SU-DHL-6 (cell line): ENCODE results near the gene MIEF1.
A peak's percentile ranks its signal among the peaks of the same experiment; 100 is the strongest.

Experiments
- H2AFZ ChIP-seq: fragments of 200-600 bp; sonication (generic); 2 replicates; pipeline ENCODE4 v1.6.1; 2014; ENCODE audit warnings: low read depth, mild to moderate bottlenecking, moderate library complexity, mixed read lengths, antibody characterized with exemption, low read length; ENCODE audit not compliant: severe bottlenecking
- H3F3A ChIP-seq: fragments of 200-600 bp; shearing (Covaris generic); 2 replicates; pipeline ENCODE4 v1.6.0; 2016; ENCODE audit warnings: antibody characterized with exemption, mild to moderate bottlenecking; ENCODE audit not compliant: insufficient read depth
- H3K27ac ChIP-seq: fragments of 200-600 bp; sonication (generic); 2 replicates; pipeline ENCODE4 v1.5.1; 2016; ENCODE audit warnings: low read depth, mild to moderate bottlenecking, low read length, moderate library complexity, mixed read lengths
- H3K27me3 ChIP-seq: fragments of 200-600 bp; sonication (generic), shearing (Covaris generic); 2 replicates; pipeline ENCODE4 v1.6.0; 2014; ENCODE audit warnings: mild to moderate bottlenecking, low read length
- H3K36me3 ChIP-seq: fragments of 200-600 bp; sonication (generic); 2 replicates; pipeline ENCODE4 v1.6.1; 2014; ENCODE audit warnings: mild to moderate bottlenecking, low read length, mixed read lengths
- H3K4me2 ChIP-seq: fragments of 300-600, 200-600 bp; shearing (Covaris generic), sonication (generic); 2 replicates; pipeline ENCODE4 v1.6.0; 2014; ENCODE audit warnings: low read length, low read depth, mild to moderate bottlenecking; ENCODE audit not compliant: poor library complexity, severe bottlenecking
- H3K4me3 ChIP-seq: fragments of 200-600 bp; sonication (generic); 2 replicates; pipeline ENCODE4 v1.5.1; 2014; ENCODE audit warnings: antibody characterized with exemption, low read length, mild to moderate bottlenecking, mixed read lengths; ENCODE audit not compliant: insufficient read depth, poor library complexity, severe bottlenecking
- H3K79me2 ChIP-seq: fragments of 200-600 bp; sonication (generic); 2 replicates; pipeline ENCODE4 v1.6.1; 2014; ENCODE audit warnings: mild to moderate bottlenecking, low read length, moderate library complexity; ENCODE audit not compliant: insufficient read depth
- H3K9ac ChIP-seq: fragments of 200-600 bp; sonication (generic); 2 replicates; pipeline ENCODE4 v1.7.0; 2014; ENCODE audit warnings: mild to moderate bottlenecking, low read length
- H3K9me2 ChIP-seq: fragments of 200-600 bp; sonication (generic); replicated peaks from 2 replicates; pipeline ENCODE4 v1.6.1; 2014; ENCODE audit warnings: low read length; ENCODE audit not compliant: insufficient read depth
- H3K9me3 ChIP-seq: fragments of 200-600 bp; sonication (generic); 2 replicates; pipeline ENCODE4 v1.6.1; 2014; ENCODE audit warnings: low read length, mixed read lengths; ENCODE audit not compliant: insufficient read depth
- H4K20me1 ChIP-seq: fragments of 200-600 bp; sonication (generic); 2 replicates; pipeline ENCODE4 v1.6.1; 2014; ENCODE audit warnings: low read depth, mild to moderate bottlenecking, antibody characterized with exemption, low read length, moderate library complexity, mixed read lengths
- EZH2phosphoT487 ChIP-seq: fragments of 200-600 bp; sonication (generic), shearing (Covaris generic); conservative IDR thresholded peaks from 2 replicates; pipeline ENCODE4 v1.6.1; 2018; ENCODE audit warnings: mild to moderate bottlenecking, antibody characterized with exemption, low read length, moderate library complexity, mixed read lengths
- TF ChIP-seq, protein P1 (sequence below): fragments of 200-600 bp; sonication (generic); IDR thresholded peaks from one replicate; pipeline ENCODE4 v1.5.1; 2017; ENCODE audit warnings: antibody characterized with exemption, mild to moderate bottlenecking, low read length, moderate library complexity; ENCODE audit not compliant: insufficient read depth, poor library complexity, severe bottlenecking

MIEF1 gene

GRCh38 chr22:39502109-39502788 lies at the start of gene MIEF1:
Gene MIEF1, plus strand, starts transcription at chr22:39502290. Its CDS starts 9,005 bp downstream, at chr22:39511295.
- H3K36me3 ChIP-seq: no peaks in the 10 kb centered on the region
- H3K9me3 ChIP-seq: no peaks in the 10 kb centered on the region
- no peaks in the 10 kb centered on the region for H3F3A ChIP-seq
- peak within 1 kb of the TSS; percentile 28 for H3K27ac ChIP-seq
- peak within 1 kb of the TSS; percentile 93 for H3K9ac ChIP-seq
- TF ChIP-seq EZH2phosphoT487: no peak
- TF ChIP-seq, protein P1, sequence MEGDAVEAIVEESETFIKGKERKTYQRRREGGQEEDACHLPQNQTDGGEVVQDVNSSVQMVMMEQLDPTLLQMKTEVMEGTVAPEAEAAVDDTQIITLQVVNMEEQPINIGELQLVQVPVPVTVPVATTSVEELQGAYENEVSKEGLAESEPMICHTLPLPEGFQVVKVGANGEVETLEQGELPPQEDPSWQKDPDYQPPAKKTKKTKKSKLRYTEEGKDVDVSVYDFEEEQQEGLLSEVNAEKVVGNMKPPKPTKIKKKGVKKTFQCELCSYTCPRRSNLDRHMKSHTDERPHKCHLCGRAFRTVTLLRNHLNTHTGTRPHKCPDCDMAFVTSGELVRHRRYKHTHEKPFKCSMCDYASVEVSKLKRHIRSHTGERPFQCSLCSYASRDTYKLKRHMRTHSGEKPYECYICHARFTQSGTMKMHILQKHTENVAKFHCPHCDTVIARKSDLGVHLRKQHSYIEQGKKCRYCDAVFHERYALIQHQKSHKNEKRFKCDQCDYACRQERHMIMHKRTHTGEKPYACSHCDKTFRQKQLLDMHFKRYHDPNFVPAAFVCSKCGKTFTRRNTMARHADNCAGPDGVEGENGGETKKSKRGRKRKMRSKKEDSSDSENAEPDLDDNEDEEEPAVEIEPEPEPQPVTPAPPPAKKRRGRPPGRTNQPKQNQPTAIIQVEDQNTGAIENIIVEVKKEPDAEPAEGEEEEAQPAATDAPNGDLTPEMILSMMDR: no peak
- peak within 1 kb of the TSS; percentile 93 for H3K4me3 ChIP-seq
- no peaks in the 10 kb centered on the region for H4K20me1 ChIP-seq
- no peaks in the 10 kb centered on the region for H3K27me3 ChIP-seq
- peaks cover 45% of the 10 kb centered on the region for H3K79me2 ChIP-seq
- no peaks in the 10 kb centered on the region for H3K9me2 ChIP-seq
- peak within 1 kb of the TSS; percentile 92 for H3K4me2 ChIP-seq
- peak within 1 kb of the TSS; percentile 45 for H2AFZ ChIP-seq

GRCh38 chr22:39452740-39453040 lies 49.4 kb upstream of the MIEF1 start:
- Histone ChIP-seq H3K27me3 (no peaks in the 10 kb centered on the region), H2AFZ (no peak overlapping the region), H3K9me3 (no peaks in the 10 kb centered on the region), H3K27ac (peak overlapping the region; percentile 98), H3K9me2 (no peaks in the 10 kb centered on the region), H3K9ac (peak overlapping the region; percentile 49), H4K20me1 (no peaks in the 10 kb centered on the region), H3K4me3 (no peak overlapping the region), H3K4me2 (peak overlapping the region; percentile 92), H3F3A (peaks cover 70% of the 10 kb centered on the region), H3K36me3 (no peaks in the 10 kb centered on the region; the same call in 1 of the 2 replicates), H3K79me2 (peaks cover 90% of the 10 kb centered on the region)
- TF ChIP-seq, protein P1: no peak
- no peak for TF ChIP-seq EZH2phosphoT487

GRCh38 chr22:39453765-39454378 lies 48.2 kb upstream of the MIEF1 start:
- H3K9ac ChIP-seq: peak overlapping the region; percentile 78

More at GRCh38 chr22:39453765-39454378, 48.2 kb upstream of the MIEF1 start:
- Histone ChIP-seq H2AFZ (no peak overlapping the region), H3K4me3 (peak overlapping the region; percentile 65), H4K20me1 (no peaks in the 10 kb centered on the region), H3K9me3 (no peaks in the 10 kb centered on the region), H3K4me2 (peak overlapping the region; percentile 92), H3K36me3 (no peaks in the 10 kb centered on the region; the same call in 1 of the 2 replicates), H3F3A (peaks cover 72% of the 10 kb centered on the region), H3K79me2 (peaks cover 90% of the 10 kb centered on the region), H3K9me2 (no peaks in the 10 kb centered on the region), H3K27me3 (no peaks in the 10 kb centered on the region), H3K27ac (peak overlapping the region; percentile 98)
- TF ChIP-seq, protein P1: no peak
- TF ChIP-seq EZH2phosphoT487: no peak
